A673 (cell line): ENCODE measurements around the gene PTPN1. TPM values are rescaled to one million over a fixed set of nuclear protein-coding genes. Genes with fewer than 3 reads are reported as not detected.

Experiments used
- BruUV-seq: library from RNA; stranded (reverse); fragments of 400-500 nt; replicated peaks from 2 replicates; lab custom pipeline; 2021; lab: Mats Ljungman, UMichigan
- CTCF ChIA-PET: fragments of 300-600 bp; sonication (Branson Sonifier 250); formaldehyde crosslinking; loops from one replicate; lab custom pipeline; 2022; ENCODE audit warnings: antibody characterized with exemption; lab: Charles Lee
- POLR2A ChIA-PET: fragments of 300-600 bp; sonication (Branson Sonifier 250); formaldehyde crosslinking; loops from one replicate; lab custom pipeline; 2022; ENCODE audit warnings: antibody characterized with exemption; ENCODE audit not compliant: low non-redundant PET; lab: Charles Lee
- DNase-seq: peaks from one replicate; pipeline ENCODE4 v3.0.0-alpha.2; 2015; ENCODE audit warnings: low spot score
- H3K27ac ChIP-seq: fragments of 200-600 bp; sonication (generic); 2 replicates; pipeline ENCODE4 v1.5.1; 2016; ENCODE audit warnings: mixed run types, low read depth, mild to moderate bottlenecking, mixed read lengths, antibody characterized with exemption, low read length; ENCODE audit not compliant: poor library complexity, severe bottlenecking
- H3K27me3 ChIP-seq: fragments of 200-600 bp; sonication (generic); replicated peaks from 2 replicates; pipeline ENCODE4 v1.6.1; 2017; ENCODE audit warnings: mixed run types, low read depth, mild to moderate bottlenecking, mixed read lengths, antibody characterized with exemption, low read length; ENCODE audit not compliant: insufficient read depth, poor library complexity
- H3K36me3 ChIP-seq: fragments of 200-600 bp; sonication (generic); 2 replicates; pipeline ENCODE4 v1.6.1; 2016; ENCODE audit warnings: mixed run types, mild to moderate bottlenecking, mixed read lengths, antibody characterized with exemption, low read length; ENCODE audit not compliant: insufficient read depth, poor library complexity, severe bottlenecking
- H3K4me1 ChIP-seq: fragments of 200-600 bp; sonication (generic); 2 replicates; pipeline ENCODE4 v1.6.1; 2017; ENCODE audit warnings: mixed run types, mild to moderate bottlenecking, mixed read lengths, antibody characterized with exemption, low read length; ENCODE audit not compliant: insufficient read depth, poor library complexity, severe bottlenecking
- H3K4me3 ChIP-seq: fragments of 200-600 bp; sonication (generic); 2 replicates; pipeline ENCODE4 v1.5.1; 2016; ENCODE audit warnings: low read depth, mixed run types, mild to moderate bottlenecking, mixed read lengths, low read length; ENCODE audit not compliant: poor library complexity, severe bottlenecking
- H3K9me3 ChIP-seq: fragments of 200-600 bp; sonication (generic); 2 replicates; pipeline ENCODE4 v1.6.1; 2016; ENCODE audit warnings: mixed run types, low read depth, mild to moderate bottlenecking, mixed read lengths, antibody characterized with exemption, low read length; ENCODE audit not compliant: poor library complexity, severe bottlenecking
- CTCF ChIP-seq: fragments of 300-800, 200-600 bp; sonication (generic); conservative IDR thresholded peaks from 2 replicates; pipeline ENCODE4 v1.5.1; 2017; ENCODE audit warnings: low read depth, mild to moderate bottlenecking, antibody characterized with exemption, low read length, moderate library complexity, mixed read lengths
- EZH2 ChIP-seq: fragments of 200-600 bp; sonication (generic); IDR thresholded peaks from 2 replicates; pipeline ENCODE4 v1.6.1; 2017; ENCODE audit warnings: borderline replicate concordance, low read depth, mild to moderate bottlenecking, mixed read lengths, antibody characterized with exemption, low read length; ENCODE audit not compliant: poor library complexity, severe bottlenecking
- intact Hi-C: fragments of 100-400 bp; cut with micrococcal nuclease; formaldehyde crosslinking; loops from one replicate; pipeline ENCODE4 v1.10.0; 2022; ENCODE audit not compliant: unreplicated experiment
- total RNA-seq: library from RNA; stranded (reverse); gene quantifications from 2 replicates; pipeline ENCODE4 v1.2.3, GENCODE V29; 2021

The PTPN1 gene
- total RNA-seq, 1 experiment from 2014 or later, result 47.4 TPM

DNA sequence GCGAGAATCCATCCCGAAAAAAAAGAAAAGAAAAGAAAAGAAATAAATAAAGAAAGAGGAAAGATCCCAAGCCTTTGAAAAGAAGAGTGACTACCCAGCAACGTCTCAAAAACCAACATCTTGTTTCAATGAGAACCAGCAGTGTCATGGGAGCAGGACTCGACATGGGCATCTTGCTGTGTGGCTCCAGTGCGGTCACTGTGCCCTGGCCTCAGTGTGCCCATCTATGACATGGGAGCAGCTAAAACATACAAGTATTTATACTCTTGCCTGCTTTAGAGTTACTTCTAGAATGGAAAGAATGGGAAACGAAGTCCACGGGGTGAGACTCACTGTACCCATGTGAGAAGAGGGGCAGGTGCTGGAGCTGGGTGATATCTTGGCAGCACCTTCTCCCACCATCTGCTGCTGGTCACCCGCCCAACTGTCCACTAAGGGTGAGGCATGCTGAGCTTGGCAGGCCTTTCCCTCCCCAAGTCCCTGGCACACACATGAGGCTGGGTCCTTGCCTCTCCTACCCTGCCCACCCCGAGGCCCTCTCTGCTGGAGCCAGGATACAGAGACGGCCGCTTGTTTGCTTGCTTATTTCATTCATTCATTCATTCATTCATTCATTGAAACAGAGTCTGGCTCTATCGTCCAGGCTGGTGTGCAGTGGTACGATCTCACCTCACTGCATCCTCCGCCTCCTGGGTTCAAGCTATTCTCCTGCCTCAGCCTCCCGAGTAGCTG is 103.4 kb downstream of the PTPN1 start:
- no peak for DNase-seq
- Histone ChIP-seq H3K27me3 (no peaks in the 10 kb centered on the region), H3K9me3 (no peaks in the 10 kb centered on the region), H3K27ac (no peak overlapping the region), H3K4me1 (no peaks in the 10 kb centered on the region), H3K36me3 (no peaks in the 10 kb centered on the region), H3K4me3 (no peak overlapping the region)
- ChIA-PET POLR2A (no interaction called here), CTCF (no interaction called here)
- BruUV-seq, result no TSS peak
- TF ChIP-seq CTCF, result no peak
- no peak for TF ChIP-seq EZH2
- intact Hi-C loops, result no loop called here

DNA sequence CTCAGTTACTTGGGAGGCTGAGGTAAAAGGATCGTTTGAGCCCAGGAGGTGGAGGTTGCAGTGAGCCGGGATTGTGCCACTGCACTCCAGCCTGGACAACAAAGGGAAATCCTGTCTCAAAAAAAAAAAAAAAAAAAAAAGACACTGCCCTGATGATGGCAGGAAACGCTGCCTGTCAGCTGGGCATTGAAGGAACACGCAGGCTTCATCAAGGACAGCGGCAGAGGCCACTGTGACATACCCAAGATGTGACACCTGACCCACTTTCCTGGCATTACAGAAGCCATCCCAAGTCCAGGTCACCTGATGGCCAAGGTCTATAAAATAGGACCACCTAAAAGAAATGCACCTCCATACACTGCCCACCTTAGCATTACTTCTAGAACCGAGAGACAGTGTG is 105.2 kb downstream of the PTPN1 start:
- BruUV-seq, result no TSS peak
- ChIA-PET POLR2A (no interaction called here), CTCF (interaction anchor here (0.6 kb wide), 1 partner anchor 17 kb away, joined by 5 read pairs; no protein-coding TSS in a partner anchor)
- peaks cover 3% of the 10 kb centered on the region for H3K36me3 ChIP-seq
- DNase-seq, result no peak
- H3K27ac ChIP-seq, result no peak overlapping the region
- no peak for TF ChIP-seq CTCF
- TF ChIP-seq EZH2, result no peak
- no peaks in the 10 kb centered on the region for H3K9me3 ChIP-seq
- H3K4me3 ChIP-seq, result no peak overlapping the region
- H3K4me1 ChIP-seq, result no peaks in the 10 kb centered on the region
- no peaks in the 10 kb centered on the region for H3K27me3 ChIP-seq
- intact Hi-C loops, result no loop called here

DNA sequence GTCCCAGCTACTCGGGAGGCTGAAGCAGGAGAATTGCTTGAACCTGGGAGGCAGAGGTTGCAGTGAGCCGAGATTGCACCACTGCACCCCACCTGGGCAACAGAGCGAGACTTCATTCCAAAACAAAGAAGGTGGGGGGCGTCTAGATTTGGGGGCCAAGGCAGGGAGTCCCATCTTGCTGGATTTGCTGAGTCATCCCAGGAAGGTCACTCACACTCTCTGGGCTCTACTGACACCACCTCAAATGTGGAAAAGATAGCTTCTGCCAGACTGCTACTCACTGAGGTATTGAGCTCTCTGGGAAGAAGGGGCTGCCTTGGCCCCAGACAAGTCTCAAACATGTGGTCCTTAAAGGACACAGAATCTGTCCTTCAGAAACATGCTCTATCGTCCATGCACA is 106.8 kb downstream of the PTPN1 start:
- BruUV-seq, result no TSS peak
- intact Hi-C loops, result no loop called here
- no peak for TF ChIP-seq EZH2
- no peak for TF ChIP-seq CTCF
- Histone ChIP-seq H3K36me3 (peaks cover 3% of the 10 kb centered on the region), H3K4me1 (no peaks in the 10 kb centered on the region), H3K27ac (no peak overlapping the region), H3K27me3 (no peaks in the 10 kb centered on the region), H3K9me3 (no peaks in the 10 kb centered on the region), H3K4me3 (no peak overlapping the region)
- CTCF ChIA-PET, result no interaction called here
- POLR2A ChIA-PET, result no interaction called here
- no peak for DNase-seq
